GM15510 (cell line): ENCODE measurements around the gene DISC1.

Experiments
- POLR2A ChIP-seq: IDR thresholded peaks from 3 replicates; pipeline ENCODE4 v1.6.1; 2011; ENCODE audit warnings: borderline replicate concordance; ENCODE audit not compliant: insufficient read length; ENCODE audit errors: extremely low read depth

Gene DISC1

DNA sequence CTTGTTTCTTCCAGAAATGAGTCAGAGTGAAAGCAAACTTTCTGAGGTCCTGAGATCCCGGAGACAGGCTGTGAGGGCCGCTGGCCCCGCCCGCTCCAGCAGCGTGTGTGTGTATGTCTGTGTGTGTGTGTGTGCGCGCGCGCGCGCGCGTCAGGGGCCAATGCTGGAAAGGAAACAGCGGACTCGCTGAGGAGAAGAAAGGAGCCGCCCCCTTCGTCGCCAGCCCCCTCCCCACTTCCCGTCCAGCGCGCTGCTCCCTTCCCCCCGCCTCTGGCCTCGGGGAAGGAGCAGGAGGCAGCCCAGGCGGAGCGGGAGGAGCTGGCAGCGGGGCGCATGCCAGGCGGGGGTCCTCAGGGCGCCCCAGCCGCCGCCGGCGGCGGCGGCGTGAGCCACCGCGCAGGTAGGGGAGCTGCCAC lies at the start of gene DISC1:
Gene DISC1, plus strand, starts transcription at position 256 of the 416 bp plus-strand sequence. Its CDS starts 78 bp downstream, at position 334.
- TF ChIP-seq POLR2A, result no peak

DNA sequence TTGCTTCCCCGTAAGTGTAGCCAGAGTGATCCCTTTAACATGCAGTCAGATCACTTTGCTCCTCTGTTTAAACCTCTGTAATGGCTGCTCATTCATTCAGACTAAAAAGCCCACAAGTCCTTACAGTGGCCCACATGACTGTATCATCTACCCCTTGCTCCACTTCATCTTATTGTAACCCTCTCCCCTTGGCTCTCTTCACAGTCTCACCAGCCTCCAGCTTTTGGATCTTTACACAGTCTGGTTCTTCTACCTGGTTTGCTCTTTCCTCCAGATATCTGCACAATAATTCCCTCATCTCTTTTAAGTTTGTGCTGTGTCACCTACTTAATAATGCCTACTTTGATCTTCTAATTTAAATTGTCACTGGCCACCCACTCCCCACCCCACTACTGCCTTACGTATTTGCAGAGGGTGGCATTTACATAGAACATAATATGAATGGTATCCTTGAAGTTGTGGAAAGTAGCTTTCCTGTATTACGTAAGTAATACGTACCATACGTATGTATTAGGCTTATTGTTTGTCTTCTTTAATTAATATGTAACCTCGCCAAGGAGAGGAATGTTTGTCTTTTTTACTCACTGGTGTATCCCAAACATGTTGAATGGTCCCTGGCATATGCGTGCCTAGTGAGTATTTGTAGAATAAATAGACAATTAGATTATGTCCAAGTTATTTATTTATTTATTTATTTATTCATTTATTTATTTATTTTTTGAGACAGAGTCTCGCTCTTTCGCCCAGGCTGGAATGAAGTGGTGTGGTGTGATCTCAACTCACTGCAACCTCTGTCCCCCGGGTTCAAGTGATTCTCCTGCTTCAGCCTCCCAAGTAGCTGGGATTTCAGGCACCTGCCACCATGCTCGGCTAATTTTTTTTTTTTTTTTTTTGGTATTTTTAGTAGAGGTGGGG lies 49.5 kb upstream of the DISC1 start:
- TF ChIP-seq POLR2A, result no peak

DNA sequence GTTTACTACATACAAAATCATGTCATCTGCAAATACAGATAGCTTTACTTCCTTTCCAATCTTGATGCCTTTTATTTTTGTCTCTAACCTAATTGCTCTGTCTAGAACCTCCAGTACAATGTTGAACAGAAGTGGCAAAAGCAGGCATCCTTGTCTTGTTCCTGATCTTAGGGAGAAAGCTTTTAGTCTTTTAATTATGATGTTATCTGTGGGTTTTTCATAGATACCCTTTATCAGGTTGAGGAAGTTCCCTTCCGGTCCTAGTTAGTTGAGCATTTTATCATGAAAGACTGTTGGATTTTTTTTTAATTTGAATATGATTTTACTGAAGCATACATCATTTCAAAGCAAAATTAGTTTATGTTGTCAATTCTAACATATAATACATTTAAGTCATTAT lies 45.7 kb upstream of the DISC1 start:
- no peak for TF ChIP-seq POLR2A

DNA sequence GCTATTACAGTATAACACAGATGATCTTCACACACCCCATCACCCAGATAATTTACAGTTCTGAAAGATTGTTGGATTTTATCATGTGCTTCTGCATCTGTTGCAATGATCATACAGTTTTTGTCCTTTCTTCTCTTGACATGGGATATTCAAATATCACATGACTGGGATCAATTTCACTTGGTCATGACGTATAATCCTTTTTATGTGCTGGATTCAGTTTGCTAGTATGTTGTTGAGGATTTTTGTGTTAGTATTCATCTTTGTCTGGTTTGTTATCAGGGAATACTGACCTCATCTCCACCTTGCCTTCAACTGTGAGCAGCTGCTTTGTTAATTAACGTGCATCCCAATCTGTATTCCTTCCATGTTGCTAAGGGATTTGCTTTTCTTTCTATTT lies 44.7 kb upstream of the DISC1 start:
- no peak for TF ChIP-seq POLR2A

DNA sequence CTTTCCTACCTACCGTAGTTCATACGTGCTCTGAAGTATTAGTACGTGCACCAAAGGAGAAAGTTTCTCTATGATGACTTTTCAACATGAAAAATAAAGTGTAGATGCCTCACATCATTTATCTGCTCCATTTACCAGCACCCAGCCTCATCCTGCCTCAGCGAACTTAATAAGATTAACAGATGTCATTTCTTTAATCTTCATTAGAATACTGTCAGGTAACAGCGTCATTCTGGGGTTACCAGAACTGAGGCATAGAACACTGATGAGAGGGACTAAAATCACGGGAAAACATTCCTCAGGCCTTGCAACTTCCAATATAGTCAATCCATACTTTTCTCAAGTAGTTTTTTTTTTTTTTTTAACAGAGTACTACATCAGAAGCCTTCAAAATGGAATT lies 43.2 kb upstream of the DISC1 start:
- no peak for TF ChIP-seq POLR2A

DNA sequence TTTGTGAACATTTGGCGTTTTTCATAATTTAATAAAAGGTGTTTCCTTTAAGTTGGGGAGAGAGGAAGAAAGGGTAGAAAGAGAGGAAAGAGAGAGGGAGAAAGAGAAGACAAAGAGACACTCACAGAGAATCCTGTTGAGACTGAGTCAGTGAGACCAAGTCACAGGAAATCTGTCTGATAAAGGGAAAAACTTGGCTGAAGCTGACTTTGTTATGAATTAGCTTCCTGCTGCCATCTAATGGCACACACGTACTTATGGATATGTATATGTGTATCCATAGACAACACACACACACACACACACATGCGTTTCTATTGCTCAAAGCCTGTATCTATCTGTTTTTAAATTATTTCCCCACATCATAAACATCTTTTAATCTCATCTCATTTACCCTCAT lies 42.5 kb upstream of the DISC1 start:
- no peak for TF ChIP-seq POLR2A

DNA sequence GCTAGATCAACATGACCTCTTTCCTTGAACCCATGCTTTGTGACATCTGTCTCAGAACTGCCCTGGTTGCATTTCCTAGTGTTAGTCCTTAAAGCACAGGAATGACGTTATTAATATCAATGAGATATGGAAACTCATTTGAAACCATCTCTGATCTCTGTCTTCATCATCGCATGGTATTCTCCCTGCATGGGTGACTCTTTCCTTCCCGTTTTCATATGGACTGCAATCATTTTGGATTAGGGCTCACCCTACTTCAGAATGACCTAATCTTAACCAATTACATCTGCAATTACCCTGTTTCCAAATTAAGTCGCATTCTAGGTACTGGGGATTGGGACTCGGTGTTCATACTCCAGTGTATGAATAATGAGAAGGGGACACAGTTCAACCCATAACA lies 41.7 kb upstream of the DISC1 start:
- no peak for TF ChIP-seq POLR2A

DNA sequence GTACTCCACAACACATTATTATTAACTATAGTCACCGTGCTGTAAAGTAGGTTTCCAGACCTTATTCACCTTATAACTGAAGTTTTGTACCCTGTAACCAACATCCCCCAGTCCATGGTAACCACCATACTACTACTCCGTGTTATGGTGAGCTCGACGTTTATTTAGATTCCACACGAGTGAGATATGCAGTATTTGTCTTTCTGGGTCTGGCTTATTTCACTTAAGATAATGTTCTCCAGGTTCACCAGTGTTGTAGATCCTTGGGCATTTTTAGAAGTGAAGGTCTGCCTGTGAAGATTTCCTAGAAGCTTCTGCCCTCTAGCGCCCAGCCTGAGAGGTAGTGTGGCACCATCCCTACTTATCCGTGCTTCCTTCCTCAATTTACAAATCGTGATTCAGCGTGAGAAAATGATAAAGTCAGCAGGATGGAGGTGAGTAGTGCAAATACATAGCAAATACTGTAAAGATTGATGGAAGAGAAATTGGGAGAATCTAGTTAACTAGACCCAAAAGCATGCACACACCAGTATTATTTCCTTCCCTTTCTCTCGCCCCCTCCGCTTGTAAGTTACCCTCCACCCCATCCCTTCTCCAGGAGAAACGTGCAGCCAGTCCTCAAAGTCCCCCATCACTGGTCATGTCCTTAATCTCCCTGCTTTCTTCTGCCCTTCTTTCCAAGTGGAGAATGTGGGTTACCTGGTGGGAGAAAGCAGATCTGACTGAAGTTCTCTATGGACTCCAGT lies 36.0 kb upstream of the DISC1 start:
- no peak for TF ChIP-seq POLR2A

DNA sequence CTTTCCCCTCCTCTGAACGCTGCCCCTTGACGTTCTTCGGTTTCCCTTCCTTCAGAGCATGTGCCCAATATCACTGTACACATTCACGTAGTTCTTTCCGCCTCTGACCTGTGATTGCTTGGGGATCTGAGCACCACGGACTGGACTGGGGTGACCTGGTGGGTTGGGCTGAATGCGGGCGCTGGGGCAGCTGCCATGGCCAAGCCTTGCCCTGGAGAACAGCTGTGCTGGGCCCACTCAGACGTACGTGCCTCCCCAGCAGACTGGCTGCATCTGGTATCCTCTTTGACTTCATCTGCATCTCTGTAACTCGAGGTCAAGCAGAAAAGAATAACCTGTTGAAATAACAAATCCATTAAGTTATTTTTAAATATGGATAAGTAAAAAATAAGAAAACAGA lies 35.1 kb upstream of the DISC1 start:
- no peak for TF ChIP-seq POLR2A

DNA sequence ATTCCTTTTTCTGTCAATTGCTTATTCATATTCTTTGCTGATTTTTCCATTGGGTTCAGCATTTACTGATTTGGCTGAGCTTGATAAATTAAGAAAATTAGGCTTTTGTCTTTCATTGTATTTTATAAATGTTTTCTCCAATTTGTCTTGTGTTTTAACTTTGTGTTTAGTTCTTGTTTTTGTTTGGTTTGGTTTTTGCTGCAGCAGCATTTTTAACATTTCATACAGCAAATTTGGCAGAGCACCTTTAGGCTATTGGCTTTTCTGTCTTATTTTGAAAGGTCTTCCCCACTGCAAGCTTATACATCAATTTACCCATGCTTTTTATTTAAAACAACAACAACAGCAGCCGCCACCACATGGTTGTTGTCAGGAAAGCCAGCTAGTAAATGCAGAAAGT lies 33.8 kb upstream of the DISC1 start:
- TF ChIP-seq POLR2A, result no peak

DNA sequence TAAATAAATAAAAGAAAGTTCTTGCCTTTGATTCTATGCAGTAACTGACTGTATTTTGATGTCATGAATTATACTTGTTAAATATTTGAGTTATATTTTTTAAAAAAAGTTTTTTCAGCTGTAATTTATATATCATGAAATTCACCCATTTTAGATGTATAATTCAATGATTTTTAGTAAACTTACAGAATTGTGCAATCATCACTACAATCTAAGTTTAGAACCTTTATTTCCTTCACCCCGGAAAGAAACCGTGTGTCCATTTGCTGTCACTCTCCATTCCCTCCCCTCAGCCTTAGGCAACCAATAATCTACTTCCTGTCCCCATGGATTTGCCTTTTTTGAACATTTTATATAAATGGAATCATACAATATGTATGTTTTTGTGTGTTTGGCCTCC lies 32.5 kb upstream of the DISC1 start:
- TF ChIP-seq POLR2A, result no peak

DNA sequence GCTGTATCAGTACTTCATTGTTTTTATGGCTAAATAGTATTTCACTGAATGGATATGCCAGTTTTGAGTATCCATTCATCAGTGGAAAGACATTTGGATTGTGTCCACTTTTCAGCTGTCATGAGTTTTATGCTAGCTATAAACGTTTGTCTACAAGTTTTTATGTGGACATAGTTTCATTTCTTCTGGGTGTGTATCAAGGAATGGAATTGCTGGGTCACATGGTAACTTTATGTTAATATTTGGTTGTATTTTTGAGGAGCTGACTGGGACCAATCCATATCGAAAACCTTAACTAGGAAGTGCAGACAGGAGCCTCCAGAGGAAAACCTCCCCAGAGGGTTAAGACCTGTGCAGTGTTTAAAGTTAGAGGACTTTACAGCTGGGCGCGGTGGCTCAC lies 31.8 kb upstream of the DISC1 start:
- no peak for TF ChIP-seq POLR2A

DNA sequence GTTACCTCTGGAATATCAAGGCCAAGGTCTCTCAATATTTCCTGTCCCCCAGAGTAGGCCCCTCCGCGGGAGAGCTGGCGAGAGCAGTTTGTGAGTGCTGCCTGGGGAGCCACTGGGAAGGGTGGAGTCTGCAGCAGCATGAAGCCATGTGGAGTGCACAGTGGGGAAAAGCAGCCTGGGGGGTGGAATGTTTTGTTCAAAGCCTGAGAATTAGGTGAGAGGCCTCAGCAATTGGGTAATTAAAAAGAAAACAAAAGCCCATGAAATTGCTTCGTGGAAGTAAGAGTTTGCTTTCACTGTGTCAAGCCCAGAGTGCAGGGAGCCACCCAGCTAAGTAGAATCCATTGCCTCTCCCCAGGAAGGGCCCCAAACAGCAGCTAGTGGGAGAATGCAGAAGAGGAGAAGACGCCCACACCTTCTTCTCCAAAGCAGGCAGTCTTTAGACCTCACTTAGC lies 30.2 kb upstream of the DISC1 start:
- no peak for TF ChIP-seq POLR2A

DNA sequence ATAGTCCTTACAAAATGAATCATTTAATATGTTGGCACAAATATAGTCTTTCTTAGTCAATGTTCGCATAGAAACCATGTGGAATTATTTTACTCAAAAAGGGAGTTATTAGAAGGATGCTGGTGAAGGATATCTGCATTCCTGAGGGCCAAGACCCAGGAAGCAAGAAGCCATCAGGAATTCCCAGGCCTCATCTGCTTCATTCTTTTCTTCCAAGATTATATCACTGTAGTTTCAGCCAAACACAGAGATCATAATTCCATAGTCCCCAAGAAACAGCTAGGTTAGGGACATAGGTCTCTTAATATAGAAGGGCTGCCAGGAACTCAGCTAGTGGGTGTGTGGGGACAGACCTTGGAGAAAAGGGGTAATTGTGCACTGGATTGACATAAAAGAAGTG lies 28.6 kb upstream of the DISC1 start:
- TF ChIP-seq POLR2A, result no peak

DNA sequence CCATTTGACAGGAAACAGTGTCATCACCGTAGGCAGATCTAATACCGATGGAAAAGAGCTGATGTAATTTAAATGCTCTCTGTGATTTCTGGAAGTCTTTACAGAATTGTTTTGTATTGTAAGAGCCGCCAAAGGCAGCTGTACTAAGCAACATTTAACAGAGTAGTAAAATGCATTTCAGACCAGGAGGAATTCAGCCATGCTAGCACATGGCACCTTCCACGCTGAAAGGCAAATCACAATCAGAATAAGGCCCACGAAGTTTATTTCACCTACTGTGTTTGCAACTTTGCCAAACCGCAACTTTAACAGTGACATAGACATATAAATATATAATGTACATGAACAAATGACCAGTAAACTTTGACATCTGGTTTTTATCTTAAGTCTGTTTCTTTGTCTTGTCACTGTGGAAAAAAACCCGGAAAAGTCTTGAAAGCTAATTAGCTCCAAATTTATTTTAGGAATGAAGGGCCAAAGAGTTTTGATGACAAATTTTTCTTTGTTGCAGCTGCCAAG lies 26.1 kb upstream of the DISC1 start:
- no peak for TF ChIP-seq POLR2A
